ENCODE data around the gene ADCY6. TPM values are rescaled to one million over a fixed set of nuclear protein-coding genes. Genes with fewer than 3 reads are reported as not detected.

ADCY6 gene
- total RNA-seq, 3 donors from 2014 or later = 91.6 to 207 (median 102) TPM

DNA sequence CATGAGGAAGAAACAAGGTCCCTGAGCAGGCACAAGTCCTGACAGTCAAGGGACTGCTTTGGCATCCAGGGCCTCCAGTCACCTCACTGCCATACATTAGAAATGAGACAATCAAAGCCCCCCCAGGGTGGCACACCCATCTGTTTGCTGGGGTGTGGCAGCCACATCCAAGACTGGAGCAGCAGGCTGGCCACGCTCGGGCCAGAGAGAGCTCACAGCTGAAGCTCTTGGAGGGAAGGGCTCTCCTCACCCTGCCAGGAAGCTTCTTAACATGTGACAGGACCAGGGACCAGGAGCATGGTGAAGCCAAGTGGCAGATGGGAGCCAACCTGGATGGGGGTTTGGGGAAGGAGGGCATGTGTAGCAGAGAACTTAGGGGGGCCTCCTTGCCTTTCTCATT is 39.4 kb upstream of the ADCY6 start:
- TF ChIP-seq, protein P1, sequence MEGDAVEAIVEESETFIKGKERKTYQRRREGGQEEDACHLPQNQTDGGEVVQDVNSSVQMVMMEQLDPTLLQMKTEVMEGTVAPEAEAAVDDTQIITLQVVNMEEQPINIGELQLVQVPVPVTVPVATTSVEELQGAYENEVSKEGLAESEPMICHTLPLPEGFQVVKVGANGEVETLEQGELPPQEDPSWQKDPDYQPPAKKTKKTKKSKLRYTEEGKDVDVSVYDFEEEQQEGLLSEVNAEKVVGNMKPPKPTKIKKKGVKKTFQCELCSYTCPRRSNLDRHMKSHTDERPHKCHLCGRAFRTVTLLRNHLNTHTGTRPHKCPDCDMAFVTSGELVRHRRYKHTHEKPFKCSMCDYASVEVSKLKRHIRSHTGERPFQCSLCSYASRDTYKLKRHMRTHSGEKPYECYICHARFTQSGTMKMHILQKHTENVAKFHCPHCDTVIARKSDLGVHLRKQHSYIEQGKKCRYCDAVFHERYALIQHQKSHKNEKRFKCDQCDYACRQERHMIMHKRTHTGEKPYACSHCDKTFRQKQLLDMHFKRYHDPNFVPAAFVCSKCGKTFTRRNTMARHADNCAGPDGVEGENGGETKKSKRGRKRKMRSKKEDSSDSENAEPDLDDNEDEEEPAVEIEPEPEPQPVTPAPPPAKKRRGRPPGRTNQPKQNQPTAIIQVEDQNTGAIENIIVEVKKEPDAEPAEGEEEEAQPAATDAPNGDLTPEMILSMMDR (IDR thresholded peaks at IDR 0.05) = no peak
- intact Hi-C loops (cut with DNase I, micrococcal nuclease) = no loop called here
- no peak for ATAC-seq
- H3K36me3 ChIP-seq (ENCODE audit: low read depth) = peaks cover 5% of the 10 kb centered on the region
- no peaks in the 10 kb centered on the region for H3K4me1 ChIP-seq (ENCODE audit: low read depth)
- H3K9me3 ChIP-seq = no peaks in the 10 kb centered on the region
- no peak overlapping the region for H3K4me3 ChIP-seq
- no peak for DNase-seq

DNA sequence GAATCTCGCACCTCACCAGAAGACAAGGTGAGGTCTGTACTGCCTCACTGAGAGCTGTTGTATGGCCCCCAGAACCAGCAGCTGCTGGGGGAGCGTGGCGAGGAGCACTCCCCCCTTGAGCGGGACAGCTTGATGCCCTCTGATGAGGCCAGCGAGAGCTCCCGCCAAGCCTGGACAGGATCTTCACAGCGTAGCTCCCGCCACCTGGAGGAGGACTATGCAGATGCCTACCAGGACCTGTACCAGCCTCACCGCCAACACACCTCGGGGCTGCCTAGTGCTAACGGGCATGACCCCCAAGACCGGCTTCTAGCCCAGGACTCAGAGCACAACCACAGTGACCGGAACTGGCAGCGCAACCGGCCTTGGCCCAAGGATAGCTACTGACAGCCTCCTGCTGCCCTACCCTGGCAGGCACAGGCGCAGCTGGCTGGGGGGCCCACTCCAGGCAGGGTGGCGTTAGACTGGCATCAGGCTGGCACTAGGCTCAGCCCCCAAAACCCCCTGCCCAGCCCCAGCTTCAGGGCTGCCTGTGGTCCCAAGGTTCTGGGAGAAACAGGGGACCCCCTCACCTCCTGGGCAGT is 38.7 kb upstream of the ADCY6 start:
- Histone ChIP-seq H3K4me1 (ENCODE audit: low read depth) (no peaks in the 10 kb centered on the region), H3K4me3 (no peak overlapping the region), H3K9me3 (no peaks in the 10 kb centered on the region), H3K36me3 (ENCODE audit: low read depth) (peaks cover 5% of the 10 kb centered on the region)
- DNase-seq (no peak), ATAC-seq (no peak)
- intact Hi-C loops (cut with DNase I, micrococcal nuclease) = no loop called here
- TF ChIP-seq, protein P1 (IDR thresholded peaks at IDR 0.05) = no peak

- H3K9me3 ChIP-seq = no peaks in the 10 kb centered on the region
- TF ChIP-seq, protein P1 (IDR thresholded peaks at IDR 0.05) = no peak
- intact Hi-C loops (cut with DNase I, micrococcal nuclease) = no loop called here
- no peak for DNase-seq
- H3K4me1 ChIP-seq (ENCODE audit: low read depth) = no peaks in the 10 kb centered on the region
- peaks cover 5% of the 10 kb centered on the region for H3K36me3 ChIP-seq (ENCODE audit: low read depth)
- no peak for ATAC-seq
- no peak overlapping the region for H3K4me3 ChIP-seq
Measured at GRCh38 chr12:48827026-48827425, 38.1 kb upstream of the ADCY6 start.

DNA sequence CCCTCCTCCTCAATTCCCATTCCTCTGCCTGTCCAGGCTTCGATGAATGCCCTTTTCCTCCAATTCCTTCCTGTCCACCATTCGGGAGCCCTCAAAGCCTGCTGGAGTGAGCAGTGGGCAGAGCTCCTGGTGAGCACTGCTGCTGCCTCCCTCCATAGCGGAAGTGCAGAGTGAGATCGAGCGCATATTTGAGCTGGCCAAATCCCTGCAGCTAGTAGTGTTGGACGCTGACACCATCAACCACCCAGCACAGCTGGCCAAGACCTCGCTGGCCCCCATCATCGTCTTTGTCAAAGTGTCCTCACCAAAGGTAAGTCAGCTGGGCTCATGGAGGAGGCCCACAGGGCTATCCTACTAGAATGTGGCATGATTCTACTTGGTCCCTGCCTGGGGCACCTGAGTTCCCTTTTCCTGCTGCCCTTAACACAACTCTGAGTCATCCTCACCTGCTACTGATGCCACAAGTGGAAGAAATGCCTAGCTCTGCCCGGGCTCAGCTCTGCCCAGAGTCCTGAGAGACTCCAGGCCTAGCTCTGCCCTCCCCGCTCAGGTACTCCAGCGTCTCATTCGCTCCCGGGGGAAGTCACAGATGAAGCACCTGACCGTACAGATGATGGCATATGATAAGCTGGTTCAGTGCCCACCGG is 37.4 kb upstream of the ADCY6 start:
- no peak for DNase-seq
- Histone ChIP-seq H3K36me3 (ENCODE audit: low read depth) (peaks cover 5% of the 10 kb centered on the region), H3K4me1 (ENCODE audit: low read depth) (no peaks in the 10 kb centered on the region), H3K4me3 (no peak overlapping the region), H3K9me3 (no peaks in the 10 kb centered on the region)
- TF ChIP-seq, protein P1 (IDR thresholded peaks at IDR 0.05) = no peak
- intact Hi-C loops (cut with DNase I, micrococcal nuclease) = no loop called here
- no peak for ATAC-seq

- TF ChIP-seq, protein P1 (IDR thresholded peaks at IDR 0.05) = no peak
- intact Hi-C loops (cut with DNase I, micrococcal nuclease) = no loop called here
- no peaks in the 10 kb centered on the region for H3K4me1 ChIP-seq (ENCODE audit: low read depth)
- ATAC-seq (no peak), DNase-seq (no peak)
- no peaks in the 10 kb centered on the region for H3K9me3 ChIP-seq
- H3K4me3 ChIP-seq = no peak overlapping the region
- peaks cover 5% of the 10 kb centered on the region for H3K36me3 ChIP-seq (ENCODE audit: low read depth)
Measured at GRCh38 chr12:48824905-48825304, 36.0 kb upstream of the ADCY6 start.
